Breast epithelium (tissue), 3 donors: ENCODE data around the gene PRR14L.

ENCODE experiments used
- POLR2A ChIP-seq: fragments of 450-650 bp; IDR thresholded peaks from one replicate; pipeline ENCODE4 v1.6.1; 2016; ENCODE audit warnings: antibody characterized with exemption, mild to moderate bottlenecking, moderate library complexity
- POLR2AphosphoS5 ChIP-seq, 3 donors: sonication (generic); formaldehyde crosslinking; IDR thresholded peaks; one replicate each; pipeline ENCODE4 v1.6.1; 2017; ENCODE audit warnings: antibody characterized with exemption in 3 of 3
- TF ChIP-seq, protein P1 (sequence below), 3 donors: fragments of 450-650 bp; IDR thresholded peaks; one replicate each; pipeline ENCODE4 v1.5.1; 2016 to 2017; ENCODE audit warnings: antibody characterized with exemption in 3 of 3, mild to moderate bottlenecking in 3 of 3, moderate library complexity in 3 of 3

DNA sequence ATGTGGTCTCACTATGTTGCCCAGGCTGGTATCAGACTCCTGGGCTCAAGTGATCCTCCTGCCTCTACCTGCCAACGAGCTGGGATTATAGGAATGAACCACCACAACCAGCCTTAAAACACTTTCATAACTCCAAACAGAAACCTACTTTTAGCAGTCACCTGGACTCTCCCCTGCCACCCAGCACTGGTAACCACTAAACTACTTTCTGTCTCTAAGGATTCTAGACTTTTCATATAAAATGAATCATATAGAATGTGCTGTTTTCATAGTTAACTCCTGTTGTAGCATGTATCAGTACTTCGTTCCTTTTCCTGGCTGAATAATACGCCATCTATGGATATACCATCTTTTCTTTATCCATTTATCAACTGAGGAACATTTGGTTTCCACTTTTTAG is 58.5 kb downstream of the PRR14L start:
- TF ChIP-seq, protein P1, sequence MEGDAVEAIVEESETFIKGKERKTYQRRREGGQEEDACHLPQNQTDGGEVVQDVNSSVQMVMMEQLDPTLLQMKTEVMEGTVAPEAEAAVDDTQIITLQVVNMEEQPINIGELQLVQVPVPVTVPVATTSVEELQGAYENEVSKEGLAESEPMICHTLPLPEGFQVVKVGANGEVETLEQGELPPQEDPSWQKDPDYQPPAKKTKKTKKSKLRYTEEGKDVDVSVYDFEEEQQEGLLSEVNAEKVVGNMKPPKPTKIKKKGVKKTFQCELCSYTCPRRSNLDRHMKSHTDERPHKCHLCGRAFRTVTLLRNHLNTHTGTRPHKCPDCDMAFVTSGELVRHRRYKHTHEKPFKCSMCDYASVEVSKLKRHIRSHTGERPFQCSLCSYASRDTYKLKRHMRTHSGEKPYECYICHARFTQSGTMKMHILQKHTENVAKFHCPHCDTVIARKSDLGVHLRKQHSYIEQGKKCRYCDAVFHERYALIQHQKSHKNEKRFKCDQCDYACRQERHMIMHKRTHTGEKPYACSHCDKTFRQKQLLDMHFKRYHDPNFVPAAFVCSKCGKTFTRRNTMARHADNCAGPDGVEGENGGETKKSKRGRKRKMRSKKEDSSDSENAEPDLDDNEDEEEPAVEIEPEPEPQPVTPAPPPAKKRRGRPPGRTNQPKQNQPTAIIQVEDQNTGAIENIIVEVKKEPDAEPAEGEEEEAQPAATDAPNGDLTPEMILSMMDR (IDR thresholded peaks at IDR 0.05): no peak
- no peak for TF ChIP-seq POLR2AphosphoS5 (IDR thresholded peaks at IDR 0.05)
- TF ChIP-seq POLR2A: no peak
